ENCODE measurements around the gene FHL2.

The FHL2 gene

GRCh38 chr2:105397025-105397722 is 1.7 kb downstream of the FHL2 start:
- no peak for DNase-seq (ENCODE audit: low spot score)

- peak; percentile 95 for DNase-seq (ENCODE audit: low spot score)
Observed at GRCh38 chr2:105396254-105397024, 2.4 kb downstream of the FHL2 start.

GRCh38 chr2:105395691-105396090 is 3.2 kb downstream of the FHL2 start:
- DNase-seq (ENCODE audit: low spot score): no peak

- DNase-seq (ENCODE audit: low spot score): no peak
Observed at GRCh38 chr2:105394951-105395611, 3.8 kb downstream of the FHL2 start.

GRCh38 chr2:105393373-105394055 is 5.3 kb downstream of the FHL2 start:
- DNase-seq (ENCODE audit: low spot score): no peak

GRCh38 chr2:105391763-105392662 is 6.8 kb downstream of the FHL2 start:
- no peak for DNase-seq (ENCODE audit: low spot score)

GRCh38 chr2:105391058-105391627 is 7.7 kb downstream of the FHL2 start:
- DNase-seq (ENCODE audit: low spot score): no peak

- no peak for DNase-seq (ENCODE audit: low spot score)
Observed at GRCh38 chr2:105390454-105390853, 8.4 kb downstream of the FHL2 start.

GRCh38 chr2:105388971-105389381 is 9.9 kb downstream of the FHL2 start:
- DNase-seq (ENCODE audit: low spot score): peak; percentile 73

- DNase-seq (ENCODE audit: low spot score): no peak
Observed at GRCh38 chr2:105387225-105387624, 11.6 kb downstream of the FHL2 start.

- no peak for DNase-seq (ENCODE audit: low spot score)
Observed at GRCh38 chr2:105385731-105386540, 12.9 kb downstream of the FHL2 start.

- DNase-seq (ENCODE audit: low spot score): no peak
Observed at GRCh38 chr2:105384861-105385260, 14.0 kb downstream of the FHL2 start.

- DNase-seq (ENCODE audit: low spot score): no peak
Observed at GRCh38 chr2:105384216-105384615, 14.6 kb downstream of the FHL2 start.

- DNase-seq (ENCODE audit: low spot score): no peak
Observed at GRCh38 chr2:105383432-105384166, 15.3 kb downstream of the FHL2 start.

GRCh38 chr2:105382177-105382576 is 16.7 kb downstream of the FHL2 start:
- DNase-seq (ENCODE audit: low spot score): no peak

GRCh38 chr2:105381101-105381668 is 17.7 kb downstream of the FHL2 start:
- no peak for DNase-seq (ENCODE audit: low spot score)

- DNase-seq (ENCODE audit: low spot score): no peak
Observed at GRCh38 chr2:105380432-105381100, 18.3 kb downstream of the FHL2 start.

GRCh38 chr2:105379741-105380186 is 19.1 kb downstream of the FHL2 start:
- DNase-seq (ENCODE audit: low spot score): no peak

Measured in COLO829 (cell line).